SK-N-SH (cell line): ENCODE data around the gene ACER2. TPM values are rescaled to one million over a fixed set of nuclear protein-coding genes. Genes with fewer than 3 reads are reported as not detected.

Experiments used
- CTCF ChIA-PET: fragments of 300-600, 350-600 bp; formaldehyde crosslinking; extraction: SDS; loops from one replicate; lab custom pipeline; 2021; lab: Yijun Ruan, JAX
- POLR2A ChIA-PET: fragments of 350-600 bp; sonication (Branson Sonifier 250); formaldehyde crosslinking; extraction: SDS; loops from one replicate; lab custom pipeline; 2020; ENCODE audit warnings: antibody characterized with exemption, inconsistent platforms; lab: Yijun Ruan, JAX
- DNase-seq: peaks from one replicate; pipeline ENCODE4 v3.0.0; 2012
- H2AFZ ChIP-seq: fragments of 200-600 bp; sonication (generic); 2 replicates; pipeline ENCODE4 v1.8.1; 2016; ENCODE audit warnings: antibody characterized with exemption, mild to moderate bottlenecking, low read depth
- H3F3A ChIP-seq: fragments of 200-600 bp; sonication (generic); replicated peaks from 2 replicates; pipeline ENCODE3; 2016; ENCODE audit warnings: antibody characterized with exemption, mild to moderate bottlenecking; ENCODE audit not compliant: insufficient read depth
- H3K27ac ChIP-seq, 2 experiments: fragments of 200-500 bp in 1 of 2; fragments of 200-600 bp in 1 of 2; sonication (Bioruptor generic) in 1 of 2; sonication (generic), shearing (Covaris generic) in 1 of 2; 2 replicates each; pipeline versions ENCODE4 v1.5.1 to v1.6.1; 2014 to 2016; ENCODE audit warnings: low read depth in 2 of 2, inconsistent platforms in 1 of 2, low read length in 1 of 2, mild to moderate bottlenecking in 1 of 2, mixed read lengths in 1 of 2
- H3K27me3 ChIP-seq: fragments of 200-600 bp; sonication (generic), shearing (Covaris generic); 2 replicates; pipeline ENCODE4 v1.6.1; 2016; ENCODE audit warnings: mixed run types; ENCODE audit not compliant: insufficient read depth
- H3K36me3 ChIP-seq, 2 experiments: fragments of 200-500 bp in 1 of 2; fragments of 200-600 bp in 1 of 2; sonication (Bioruptor generic) in 1 of 2; sonication (generic) in 1 of 2; replicated peaks in 1 of 2; 2 replicates each; pipeline versions ENCODE3 to v1.5.1; 2014 to 2016; ENCODE audit warnings: low read length in 1 of 2, mild to moderate bottlenecking in 1 of 2; ENCODE audit not compliant: insufficient read depth in 2 of 2, control insufficient read depth in 1 of 2
- H3K4me1 ChIP-seq, 2 experiments: fragments of 200-500 bp in 1 of 2; fragments of 200-600 bp in 1 of 2; sonication (Bioruptor generic) in 1 of 2; sonication (generic), shearing (Covaris generic) in 1 of 2; 2 replicates each; pipeline versions ENCODE4 v1.5.1 to v1.6.1; 2014 to 2016; ENCODE audit warnings: low read depth in 1 of 2, low read length in 1 of 2, mixed run types in 1 of 2; ENCODE audit not compliant: insufficient read depth in 2 of 2, control insufficient read depth in 1 of 2
- H3K4me2 ChIP-seq: fragments of 200-600 bp; sonication (generic), shearing (Covaris generic); 2 replicates; pipeline ENCODE4 v1.6.1; 2017; ENCODE audit warnings: mixed run types
- H3K4me3 ChIP-seq, 2 experiments: fragments of 200-500 bp in 1 of 2; fragments of 200-600 bp in 1 of 2; sonication (Bioruptor generic) in 1 of 2; sonication (generic), shearing (Covaris generic) in 1 of 2; 2 replicates each; pipeline versions ENCODE4 v1.5.1 to v1.8.1; 2014 to 2016; ENCODE audit warnings: low read depth in 2 of 2, inconsistent platforms in 1 of 2, low read length in 1 of 2, mild to moderate bottlenecking in 1 of 2, mixed read lengths in 1 of 2, moderate library complexity in 1 of 2
- H3K79me2 ChIP-seq: fragments of 200-600 bp; sonication (generic); 2 replicates; pipeline ENCODE4 v1.8.1; 2017; ENCODE audit warnings: mild to moderate bottlenecking; ENCODE audit not compliant: insufficient read depth
- H3K9ac ChIP-seq: fragments of 200-600 bp; sonication (generic); 2 replicates; pipeline ENCODE4 v1.6.1; 2017; ENCODE audit warnings: mixed run types
- H3K9me2 ChIP-seq: fragments of 200-600 bp; sonication (generic); 2 replicates; pipeline ENCODE4 v1.6.1; 2017; ENCODE audit warnings: mixed run types
- H3K9me3 ChIP-seq: fragments of 200-600 bp; sonication (generic); 2 replicates; pipeline ENCODE4 v1.6.1; 2017; ENCODE audit warnings: mixed run types, mild to moderate bottlenecking, moderate library complexity
- H4K20me1 ChIP-seq: fragments of 200-600 bp; sonication (generic); 2 replicates; pipeline ENCODE4 v1.6.1; 2017; ENCODE audit warnings: mild to moderate bottlenecking, mixed run types; ENCODE audit not compliant: insufficient read depth
- EP300 ChIP-seq, 2 experiments: IDR thresholded peaks; 2 replicates each; pipeline versions ENCODE4 v1.4.0 to v1.6.1; 2012; ENCODE audit warnings: borderline replicate concordance in 1 of 2, low read depth in 1 of 2, low read length in 1 of 2
- FOXM1 ChIP-seq: IDR thresholded peaks from 2 replicates; pipeline ENCODE4 v1.4.0; 2012; ENCODE audit warnings: low read depth, mild to moderate bottlenecking
- IRF3 ChIP-seq: fragments of 150-350 bp; IDR thresholded peaks from 2 replicates; pipeline ENCODE4 v1.6.1; 2016; ENCODE audit warnings: mild to moderate bottlenecking, low read depth, low read length
- RAD21 ChIP-seq: IDR thresholded peaks from 2 replicates; pipeline ENCODE4 v1.6.1; 2012; ENCODE audit warnings: mild to moderate bottlenecking, low read length
- WGBS: methylation state at CpG from one replicate; pipeline ENCODE4 v1.1.6; 2017; ENCODE audit warnings: low lambda C conversion rate; 5-methylcytosine and 5-hydroxymethylcytosine counted together
- polyA plus RNA-seq, 3 experiments: library from polyadenylated mRNA; depleted of rRNA; stranded (reverse); fragments of >200 nt; gene quantifications; 2 replicates each; pipeline ENCODE4 v1.2.3, GENCODE V29; 2012
- TF ChIP-seq, protein P1 (sequence below): fragments of 200-600 bp; sonication (generic); IDR thresholded peaks from 2 replicates; pipeline ENCODE4 v1.6.1; 2017; ENCODE audit warnings: antibody characterized with exemption, mild to moderate bottlenecking, moderate library complexity
- TF ChIP-seq, protein P2 (sequence below): IDR thresholded peaks from 2 replicates; pipeline ENCODE4 v1.4.0; 2012; ENCODE audit warnings: low read depth

Gene ACER2
- polyA plus RNA-seq, 1 of the 3 experiments (the other 2 are of a cell fraction): 1.3 TPM

- no peaks in the 10 kb centered on the region for H3K36me3 ChIP-seq
Measured at GRCh38 chr9:19464061-19464763, 55.4 kb downstream of the ACER2 start.

GRCh38 chr9:19464764-19465585 lies 56.2 kb downstream of the ACER2 start:
- H3K9me2 ChIP-seq: no peaks in the 10 kb centered on the region
- no peaks in the 10 kb centered on the region for H3F3A ChIP-seq
- H3K4me1 ChIP-seq: peaks cover 0 to 5% of the 10 kb centered on the region in 2 experiments; a peak in 1 of 4 replicates
- ChIA-PET POLR2A (no interaction called here), CTCF (interaction anchor here (0.5 to 4.1 kb wide), 71 partner anchors 8 to 1668 kb away, joined by 3 to 37 read pairs (median 3); partner anchors contain the start of gene RPS6)
- no peaks in the 10 kb centered on the region for H3K9me3 ChIP-seq
- H3K4me3 ChIP-seq: peak overlapping the region; percentile 46 to 70
- 27% methylated on average over 34 of the region's 49 CpGs for WGBS
- H3K27me3 ChIP-seq: no peaks in the 10 kb centered on the region
- no peak overlapping the region for H3K27ac ChIP-seq
- TF ChIP-seq RAD21 (peak; percentile 29; the same call in 1 of the 2 replicates), EP300 (IDR thresholded peaks at IDR 0.05; ENCODE audit: borderline replicate concordance in 1 of 2, low read depth in 1 of 2, low read length in 1 of 2) (no peak)
- TF ChIP-seq, protein P1, sequence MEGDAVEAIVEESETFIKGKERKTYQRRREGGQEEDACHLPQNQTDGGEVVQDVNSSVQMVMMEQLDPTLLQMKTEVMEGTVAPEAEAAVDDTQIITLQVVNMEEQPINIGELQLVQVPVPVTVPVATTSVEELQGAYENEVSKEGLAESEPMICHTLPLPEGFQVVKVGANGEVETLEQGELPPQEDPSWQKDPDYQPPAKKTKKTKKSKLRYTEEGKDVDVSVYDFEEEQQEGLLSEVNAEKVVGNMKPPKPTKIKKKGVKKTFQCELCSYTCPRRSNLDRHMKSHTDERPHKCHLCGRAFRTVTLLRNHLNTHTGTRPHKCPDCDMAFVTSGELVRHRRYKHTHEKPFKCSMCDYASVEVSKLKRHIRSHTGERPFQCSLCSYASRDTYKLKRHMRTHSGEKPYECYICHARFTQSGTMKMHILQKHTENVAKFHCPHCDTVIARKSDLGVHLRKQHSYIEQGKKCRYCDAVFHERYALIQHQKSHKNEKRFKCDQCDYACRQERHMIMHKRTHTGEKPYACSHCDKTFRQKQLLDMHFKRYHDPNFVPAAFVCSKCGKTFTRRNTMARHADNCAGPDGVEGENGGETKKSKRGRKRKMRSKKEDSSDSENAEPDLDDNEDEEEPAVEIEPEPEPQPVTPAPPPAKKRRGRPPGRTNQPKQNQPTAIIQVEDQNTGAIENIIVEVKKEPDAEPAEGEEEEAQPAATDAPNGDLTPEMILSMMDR: peak; percentile 89
- TF ChIP-seq, all 33 proteins: peak for 2
- Histone ChIP-seq H3K79me2 (no peaks in the 10 kb centered on the region), H2AFZ (peak overlapping the region; percentile 74; the same call in 1 of the 2 replicates), H3K9ac (no peak overlapping the region), H3K36me3 (no peaks in the 10 kb centered on the region), H3K4me2 (peak overlapping the region; percentile 74), H4K20me1 (no peaks in the 10 kb centered on the region)
- DNase-seq: peak; percentile 94

More at GRCh38 chr9:19464061-19464763, 55.4 kb downstream of the ACER2 start:
- no peaks in the 10 kb centered on the region for H3K79me2 ChIP-seq
- H3F3A ChIP-seq: no peaks in the 10 kb centered on the region
- peak overlapping the region; percentile 74 for H3K4me2 ChIP-seq
- POLR2A ChIA-PET: no interaction called here
- no peaks in the 10 kb centered on the region for H4K20me1 ChIP-seq
- DNase-seq: no peak
- no peaks in the 10 kb centered on the region for H3K27me3 ChIP-seq
- no peak for TF ChIP-seq FOXM1
- TF ChIP-seq IRF3: no peak
- TF ChIP-seq, protein P2, sequence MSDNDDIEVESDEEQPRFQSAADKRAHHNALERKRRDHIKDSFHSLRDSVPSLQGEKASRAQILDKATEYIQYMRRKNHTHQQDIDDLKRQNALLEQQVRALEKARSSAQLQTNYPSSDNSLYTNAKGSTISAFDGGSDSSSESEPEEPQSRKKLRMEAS: no peak
- H2AFZ ChIP-seq: peak overlapping the region; percentile 74; the same call in 1 of the 2 replicates
- peak overlapping the region; percentile 46 to 70; a peak in 3 of 4 replicates for H3K4me3 ChIP-seq
- peaks cover 0 to 5% of the 10 kb centered on the region in 2 experiments; a peak in 1 of 4 replicates for H3K4me1 ChIP-seq
- 82% methylated on average over 23 of the region's 23 CpGs for WGBS
- no peaks in the 10 kb centered on the region for H3K9me2 ChIP-seq
- CTCF ChIA-PET: interaction anchor here (0.5 to 3.9 kb wide), 49 partner anchors 11 to 1646 kb away, joined by 3 to 37 read pairs (median 4); partner anchors contain the start of gene RPS6
- H3K9me3 ChIP-seq: no peaks in the 10 kb centered on the region
- H3K27ac ChIP-seq: no peak overlapping the region
- H3K9ac ChIP-seq: no peak overlapping the region
